Gastrocnemius medialis (tissue), 4 donors: ENCODE results near the gene PHLPP2.
"Not testable (repeated sequence)": the region's sequence is repeated elsewhere in the genome, so short reads cannot be mapped to it uniquely, and the experiment has no call there.

Experiments
- POLR2A ChIP-seq, 2 donors: fragments of 450-650 bp; IDR thresholded peaks; one replicate each; pipeline ENCODE4 v1.6.1; 2017; ENCODE audit warnings: antibody characterized with exemption in 2 of 2, mild to moderate bottlenecking in 2 of 2, moderate library complexity in 2 of 2
- TF ChIP-seq, protein P1 (sequence below), 5 experiments: fragments of 450-650 bp in 3 of 5; fragments of 200-600 bp in 2 of 5; sonication (generic) in 2 of 5; IDR thresholded peaks in 4 of 5; conservative IDR thresholded peaks in 1 of 5; 1 replicate in 4 of 5; 2 replicates in 1 of 5; pipeline ENCODE4 v1.5.1; 2016 to 2019; ENCODE audit warnings: antibody characterized with exemption in 5 of 5, mild to moderate bottlenecking in 3 of 5, moderate library complexity in 3 of 5

DNA sequence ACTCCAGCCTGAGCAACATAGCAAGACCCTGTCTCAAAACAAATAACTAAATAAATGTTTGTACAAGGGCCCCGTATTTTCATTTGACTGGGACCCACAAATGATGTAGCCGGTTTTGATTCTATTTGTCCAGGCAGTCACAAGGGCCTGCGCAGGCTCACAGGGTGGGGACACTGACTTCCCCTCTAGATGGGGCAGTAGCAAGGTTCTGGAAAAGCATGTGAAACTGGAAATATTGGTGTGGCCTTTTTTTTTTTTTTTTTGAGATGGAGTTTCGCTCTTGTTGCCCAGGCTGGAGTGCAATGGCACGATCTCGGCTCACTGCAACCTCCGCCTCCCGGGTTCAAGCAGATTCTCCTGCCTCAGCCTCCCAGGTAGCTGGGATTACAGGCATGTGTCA, 109.5 kb downstream of the PHLPP2 start:
- TF ChIP-seq POLR2A (IDR thresholded peaks at IDR 0.05), result not testable (repeated sequence)
- TF ChIP-seq, protein P1, sequence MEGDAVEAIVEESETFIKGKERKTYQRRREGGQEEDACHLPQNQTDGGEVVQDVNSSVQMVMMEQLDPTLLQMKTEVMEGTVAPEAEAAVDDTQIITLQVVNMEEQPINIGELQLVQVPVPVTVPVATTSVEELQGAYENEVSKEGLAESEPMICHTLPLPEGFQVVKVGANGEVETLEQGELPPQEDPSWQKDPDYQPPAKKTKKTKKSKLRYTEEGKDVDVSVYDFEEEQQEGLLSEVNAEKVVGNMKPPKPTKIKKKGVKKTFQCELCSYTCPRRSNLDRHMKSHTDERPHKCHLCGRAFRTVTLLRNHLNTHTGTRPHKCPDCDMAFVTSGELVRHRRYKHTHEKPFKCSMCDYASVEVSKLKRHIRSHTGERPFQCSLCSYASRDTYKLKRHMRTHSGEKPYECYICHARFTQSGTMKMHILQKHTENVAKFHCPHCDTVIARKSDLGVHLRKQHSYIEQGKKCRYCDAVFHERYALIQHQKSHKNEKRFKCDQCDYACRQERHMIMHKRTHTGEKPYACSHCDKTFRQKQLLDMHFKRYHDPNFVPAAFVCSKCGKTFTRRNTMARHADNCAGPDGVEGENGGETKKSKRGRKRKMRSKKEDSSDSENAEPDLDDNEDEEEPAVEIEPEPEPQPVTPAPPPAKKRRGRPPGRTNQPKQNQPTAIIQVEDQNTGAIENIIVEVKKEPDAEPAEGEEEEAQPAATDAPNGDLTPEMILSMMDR (IDR thresholded peaks at IDR 0.05 in 4 of 5, conservative IDR thresholded peaks at IDR 0.05 in 1 of 5), result not testable (repeated sequence)
